HG03354 (cell line): ENCODE data around the gene NANOS1.
"Not testable (repeated sequence)": the region's sequence is repeated elsewhere in the genome, so short reads cannot be mapped to it uniquely, and the experiment has no call there.

Experiments used
- ATAC-seq: cut with Tn5 transposase; IDR thresholded peaks from one replicate; pipeline ENCODE4 v1.9.1; 2021; ENCODE audit warnings: mild to moderate bottlenecking; ENCODE audit not compliant: unreplicated experiment, poor library complexity, severe bottlenecking

The NANOS1 gene

GRCh38 chr10:119006451-119007210 is 22.9 kb upstream of the NANOS1 start:
- ATAC-seq, result no peak

GRCh38 chr10:119007211-119007574 is 22.3 kb upstream of the NANOS1 start:
- no peak for ATAC-seq

DNA sequence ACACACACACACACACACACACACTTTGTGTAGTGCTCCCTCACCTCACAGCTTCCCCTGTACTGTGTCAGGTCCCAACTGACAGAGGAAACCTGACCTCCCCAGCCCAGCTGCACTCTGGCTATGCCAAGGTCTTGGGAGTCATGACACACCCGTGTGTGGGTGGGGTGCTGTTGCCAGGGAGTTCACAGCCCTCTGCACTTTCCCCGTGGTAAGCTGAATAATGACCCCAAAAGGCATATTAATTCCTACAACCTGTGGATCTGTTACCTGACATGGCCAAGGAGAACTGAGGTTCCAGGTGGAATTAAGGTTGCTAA is 8.9 kb upstream of the NANOS1 start:
- no peak for ATAC-seq

- ATAC-seq, result no peak
These were observed 6.5 kb upstream of the NANOS1 start for GRCh38 chr10:119022846-119023552.

- no peak for ATAC-seq
These were observed 6.0 kb upstream of the NANOS1 start for GRCh38 chr10:119023553-119023868.

DNA sequence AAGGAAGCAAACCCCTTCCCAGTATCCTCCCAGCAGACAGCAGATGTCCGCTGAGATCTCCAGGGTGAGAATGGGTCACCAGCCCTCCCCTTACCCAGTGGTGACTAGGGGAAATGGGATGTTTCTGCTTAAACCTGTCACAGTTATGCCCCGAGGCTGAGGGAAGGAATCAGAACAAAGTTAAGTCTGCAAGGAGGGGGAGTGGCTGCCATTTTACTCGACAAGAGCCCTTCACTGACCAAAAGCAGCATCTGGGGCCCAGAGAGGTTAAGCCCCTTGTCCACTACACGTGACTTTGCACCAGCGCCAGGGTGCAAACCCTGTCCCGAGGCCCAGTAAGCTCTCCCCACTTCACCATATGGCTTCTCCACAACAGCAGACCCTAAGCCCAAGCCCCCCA is 4.6 kb upstream of the NANOS1 start:
- ATAC-seq, result no peak

GRCh38 chr10:119025336-119025735 is 4.2 kb upstream of the NANOS1 start:
- ATAC-seq, result no peak

DNA sequence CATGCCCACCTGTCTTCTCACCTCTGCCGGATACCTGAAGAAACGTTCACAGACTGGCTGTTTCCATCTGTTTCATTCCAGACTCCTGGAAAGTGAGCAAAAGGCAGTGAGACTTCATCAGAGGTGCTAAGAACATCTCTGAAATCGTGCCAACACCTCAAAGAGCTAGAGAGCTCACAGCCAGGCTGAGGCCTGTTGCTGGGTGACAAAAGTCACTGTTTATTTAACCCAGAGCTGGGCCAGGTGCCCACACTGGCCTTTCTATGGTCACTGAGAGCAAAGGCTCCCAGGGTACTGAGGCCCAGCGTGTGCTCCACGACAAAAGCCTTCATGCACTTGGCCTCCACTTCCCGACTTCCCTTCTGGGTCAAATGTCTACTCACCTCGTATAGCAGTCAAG is 3.7 kb upstream of the NANOS1 start:
- ATAC-seq, result no peak

DNA sequence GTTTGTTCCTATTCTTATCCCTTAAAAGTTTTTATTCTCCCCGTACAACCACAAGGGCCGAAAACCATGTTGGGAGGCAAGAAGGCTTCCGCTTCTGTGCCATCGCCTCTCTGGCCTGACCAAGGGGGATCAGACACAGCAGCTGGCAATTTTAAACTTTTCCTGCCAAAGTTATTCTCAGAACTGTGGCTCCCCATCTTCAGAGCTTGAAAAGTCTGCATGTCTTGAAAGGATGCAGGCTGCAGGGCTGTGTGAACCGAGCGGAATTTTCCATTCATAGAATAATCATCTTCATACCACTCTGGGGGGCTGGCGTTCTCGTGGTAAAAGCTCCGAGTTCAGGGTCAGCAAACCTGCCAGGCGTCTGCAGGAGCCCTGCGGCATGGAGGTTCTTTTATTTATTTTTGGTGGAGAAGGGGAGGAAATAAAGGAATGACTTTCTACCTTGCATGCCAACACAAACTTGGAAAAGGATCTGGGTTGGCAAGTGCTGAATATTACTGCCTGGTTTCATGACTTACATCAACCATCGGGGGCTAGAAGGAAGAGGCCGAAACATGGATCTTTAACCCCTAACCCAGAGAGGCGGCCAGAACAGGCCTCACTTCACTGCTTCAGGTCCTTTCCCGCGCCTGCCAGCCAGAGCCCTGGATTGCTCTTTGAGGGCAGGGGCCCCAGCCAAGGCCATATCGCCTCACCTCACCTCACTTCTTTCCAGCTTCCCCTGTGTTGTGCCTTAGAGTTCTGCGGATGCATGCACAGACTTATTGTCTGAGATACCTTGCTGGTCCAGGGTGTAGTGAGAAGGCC is 3.0 kb upstream of the NANOS1 start:
- no peak for ATAC-seq

DNA sequence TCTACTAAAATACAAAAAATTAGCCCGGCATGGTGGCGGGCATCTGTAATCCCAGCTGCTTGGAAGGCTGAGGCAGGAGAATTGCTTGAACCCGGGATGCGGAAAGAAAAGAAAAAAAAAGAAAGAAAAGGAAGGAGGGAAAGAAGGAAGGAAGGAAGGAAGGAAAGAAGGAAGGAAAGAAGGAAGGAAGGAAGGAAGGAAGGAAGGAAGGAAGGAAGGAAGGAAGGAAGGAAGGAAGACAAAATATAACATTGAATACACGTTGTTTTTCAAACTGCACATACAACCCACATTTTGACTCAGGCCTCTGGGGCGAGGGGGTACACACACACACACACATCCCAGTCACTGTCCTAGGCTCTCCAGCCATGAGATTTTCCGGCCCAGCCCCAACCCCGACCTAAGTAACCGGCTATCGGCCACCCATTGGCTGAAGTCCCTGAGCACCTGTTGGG is 1.0 kb upstream of the NANOS1 start:
- ATAC-seq, result not testable (repeated sequence)

DNA sequence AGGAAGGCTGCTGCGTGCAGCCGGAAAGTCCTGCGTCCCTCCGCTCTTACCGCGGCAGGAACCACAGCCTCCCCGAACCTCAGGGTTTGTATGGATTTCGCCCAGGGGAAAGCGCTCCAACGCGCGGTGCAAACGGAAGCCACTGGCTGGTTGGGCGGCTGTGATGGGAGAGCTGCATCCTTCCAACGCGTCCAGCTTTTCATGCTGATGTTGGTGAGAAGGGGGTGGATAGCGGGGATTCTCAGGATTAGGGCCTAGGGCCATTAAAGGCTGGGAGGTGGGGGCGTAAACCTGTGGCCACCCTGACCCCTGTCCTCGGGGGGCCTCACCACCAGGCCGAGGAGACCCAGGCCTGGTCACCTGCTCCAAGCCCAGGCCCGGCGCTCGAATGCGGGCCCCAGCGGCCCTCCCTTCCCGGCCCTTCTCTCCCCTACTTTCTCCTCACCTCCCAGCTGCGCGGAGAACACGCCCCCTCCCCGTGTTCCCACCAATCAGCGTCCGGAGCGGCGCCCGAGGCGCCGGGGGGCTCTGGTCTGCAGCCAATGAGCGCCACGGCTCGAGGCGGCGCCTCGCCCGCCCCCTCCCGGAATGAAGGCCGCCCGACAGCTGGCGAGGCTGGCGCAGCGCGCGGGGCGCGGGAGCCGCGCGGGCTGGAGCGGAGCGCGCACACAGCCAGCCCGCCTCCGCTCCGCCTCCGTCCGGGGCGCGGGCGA is 458 bp upstream of the NANOS1 start:
- peak; percentile 64 for ATAC-seq

GRCh38 chr10:119030421-119031250 is 1.1 kb downstream of the NANOS1 start:
- peak; percentile 49 for ATAC-seq

- ATAC-seq, result no peak
These were observed 2.1 kb downstream of the NANOS1 start for GRCh38 chr10:119031496-119032059.

GRCh38 chr10:119039161-119039560 is 9.6 kb downstream of the NANOS1 start:
- ATAC-seq, result no peak

- ATAC-seq, result no peak
These were observed 11.8 kb downstream of the NANOS1 start for GRCh38 chr10:119041326-119041725.

DNA sequence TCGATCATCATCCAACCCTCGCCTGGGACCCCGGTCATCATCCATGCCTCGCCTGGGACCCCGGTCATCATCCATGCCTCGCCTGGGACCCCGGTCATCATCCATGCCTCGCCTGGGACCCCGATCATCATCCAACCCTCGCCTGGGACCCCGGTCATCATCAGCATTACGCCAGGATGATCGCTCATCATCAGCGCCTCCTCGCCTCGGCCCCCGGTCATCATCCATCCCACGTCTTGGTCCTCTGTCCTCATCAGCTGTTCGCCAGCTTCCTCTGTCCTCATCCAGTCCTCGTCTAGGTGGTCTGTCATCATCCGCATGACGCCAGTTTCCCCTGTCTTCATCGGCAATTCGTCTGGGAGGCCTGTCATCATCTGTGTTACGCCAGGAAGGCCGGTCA is 12.7 kb downstream of the NANOS1 start:
- ATAC-seq, result no peak

DNA sequence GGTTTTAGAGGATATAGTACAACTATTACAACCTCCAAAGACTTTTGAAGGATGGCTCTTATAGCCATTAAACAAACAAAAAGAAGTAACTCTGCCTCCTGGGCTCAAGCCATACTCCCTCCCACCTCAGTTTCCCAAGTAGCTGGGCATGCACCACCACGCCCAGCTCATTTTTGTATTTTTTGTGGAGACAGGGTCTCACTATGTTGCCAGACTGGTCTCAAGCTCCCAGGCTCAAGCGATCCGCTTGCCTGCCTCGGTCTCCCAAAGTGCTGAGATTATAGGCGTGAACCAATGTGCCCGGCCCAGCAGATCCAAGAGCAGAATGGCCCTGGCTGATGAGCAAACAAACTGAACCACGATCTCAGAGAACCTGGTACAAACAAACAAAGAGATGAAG is 16.0 kb downstream of the NANOS1 start:
- ATAC-seq, result no peak

GRCh38 chr10:119049361-119049760 is 19.8 kb downstream of the NANOS1 start:
- no peak for ATAC-seq

- ATAC-seq, result no peak
These were observed 20.3 kb downstream of the NANOS1 start for GRCh38 chr10:119049777-119050176.
